H1 (cell line): ENCODE data around the gene GOLGA6B.

Experiments
- CBX5 ChIP-seq: fragments of 300-800, 300-1000 bp; sonication (generic); IDR thresholded peaks from 2 replicates; pipeline ENCODE4 v1.7.1; 2016; ENCODE audit warnings: antibody characterized with exemption, low read length, low read depth
- CHD1 ChIP-seq: IDR thresholded peaks from 2 replicates; pipeline ENCODE4 v1.6.1; 2012; ENCODE audit warnings: low read depth, low read length, improper control_type of control experiment
- CTCF ChIP-seq, 3 experiments: IDR thresholded peaks; 1 replicate in 2 of 3; 2 replicates in 1 of 3; pipeline versions ENCODE4 v1.5.1 to v1.6.1; 2011; ENCODE audit warnings: low read length in 3 of 3, mild to moderate bottlenecking in 3 of 3, inconsistent platforms in 2 of 3, low read depth in 1 of 3, moderate library complexity in 1 of 3; ENCODE audit not compliant: insufficient read depth in 1 of 3; ENCODE audit errors: control extremely low read depth in 1 of 3
- HDAC6 ChIP-seq: IDR thresholded peaks from one replicate; pipeline ENCODE4 v1.7.1; 2012; ENCODE audit warnings: low read depth, mild to moderate bottlenecking, inconsistent platforms, low read length, moderate library complexity
- JUND ChIP-seq: IDR thresholded peaks from 2 replicates; pipeline ENCODE4 v1.6.1; 2011; ENCODE audit warnings: mild to moderate bottlenecking, improper control_type of control experiment, low read length
- POLR2A ChIP-seq, 2 experiments: IDR thresholded peaks; 1 replicate in 1 of 2; 2 replicates in 1 of 2; pipeline ENCODE4 v1.6.1; 2011; ENCODE audit warnings: low read depth in 2 of 2, low read length in 2 of 2, mild to moderate bottlenecking in 2 of 2; ENCODE audit errors: control extremely low read depth in 1 of 2
- POLR2AphosphoS5 ChIP-seq: IDR thresholded peaks from 2 replicates; pipeline ENCODE4 v1.6.1; 2011; ENCODE audit warnings: low read depth, low read length
- RBBP5 ChIP-seq: IDR thresholded peaks from 2 replicates; pipeline ENCODE4 v1.7.1; 2012; ENCODE audit warnings: low read depth, mild to moderate bottlenecking, inconsistent platforms, low read length, moderate library complexity, borderline replicate concordance
- RNF2 ChIP-seq: fragments of 200-900, 300-1000 bp; sonication (generic); IDR thresholded peaks from 2 replicates; pipeline ENCODE4 v1.7.1; 2016; ENCODE audit warnings: borderline replicate concordance, low read depth, mild to moderate bottlenecking, antibody characterized with exemption, low read length; ENCODE audit not compliant: poor library complexity, severe bottlenecking; ENCODE audit errors: missing control alignments
- SIN3A ChIP-seq, 2 experiments: IDR thresholded peaks in 1 of 2; conservative IDR thresholded peaks in 1 of 2; 2 replicates each; pipeline ENCODE4 v1.6.1; 2011 to 2012; ENCODE audit warnings: low read length in 2 of 2, improper control_type of control experiment in 1 of 2, low read depth in 1 of 2, mild to moderate bottlenecking in 1 of 2
- SP1 ChIP-seq: IDR thresholded peaks from 2 replicates; pipeline ENCODE4 v1.6.1; 2011; ENCODE audit warnings: low read depth, low read length
- TCF12 ChIP-seq: IDR thresholded peaks from 2 replicates; pipeline ENCODE4 v1.6.1; 2011; ENCODE audit warnings: low read depth, mild to moderate bottlenecking, low read length

GRCh38 chr15:72688697-72689096, 34.2 kb downstream of the GOLGA6B start:
- TF ChIP-seq CBX5, result no peak
- TF ChIP-seq CTCF (IDR thresholded peaks at IDR 0.05; ENCODE audit: control extremely low read depth in 1 of 3, insufficient read depth in 1 of 3, low read depth in 1 of 3, low read length in 3 of 3), result no peak
- no peak for TF ChIP-seq RNF2
- TF ChIP-seq SIN3A (conservative IDR thresholded peaks at IDR 0.05 in 1 of 2, IDR thresholded peaks at IDR 0.05 in 1 of 2; ENCODE audit: low read depth in 1 of 2, low read length in 2 of 2), result no peak
- TF ChIP-seq TCF12, result no peak
- TF ChIP-seq POLR2A (IDR thresholded peaks at IDR 0.05; ENCODE audit: control extremely low read depth in 1 of 2, low read depth in 2 of 2, low read length in 2 of 2), result no peak
- no peak for TF ChIP-seq SP1
- no peak for TF ChIP-seq CHD1
- no peak for TF ChIP-seq HDAC6
- TF ChIP-seq RBBP5, result no peak
- TF ChIP-seq JUND, result no peak
- TF ChIP-seq POLR2AphosphoS5, result no peak
